ENCODE results near the gene HDAC7.

HDAC7 gene

DNA sequence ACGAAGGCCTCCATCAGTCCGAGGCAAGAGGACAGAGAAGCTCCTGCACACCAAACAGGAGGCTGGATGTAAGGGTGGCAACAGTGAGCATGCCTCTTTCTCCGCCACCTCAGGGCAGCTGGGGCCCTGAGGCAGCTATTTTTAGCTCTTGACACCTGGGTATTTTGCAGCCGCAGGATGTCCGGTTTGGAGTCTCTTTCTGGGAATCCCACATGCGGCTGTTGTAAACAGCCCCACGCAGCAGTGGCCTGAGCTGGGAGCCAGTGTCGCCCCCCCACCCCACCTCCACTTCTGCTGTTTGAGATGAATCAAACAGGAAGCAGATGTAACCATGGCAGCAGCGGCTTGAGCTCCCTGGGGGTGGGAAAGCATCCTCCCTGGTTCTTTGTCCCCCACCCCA, 11.7 kb downstream of the HDAC7 start:
- DNase-seq (ENCODE audit: low read depth) = no peak
- no peak overlapping the region for H3K4me3 ChIP-seq (ENCODE audit: low read depth, low read length)
- TF ChIP-seq, protein P1, sequence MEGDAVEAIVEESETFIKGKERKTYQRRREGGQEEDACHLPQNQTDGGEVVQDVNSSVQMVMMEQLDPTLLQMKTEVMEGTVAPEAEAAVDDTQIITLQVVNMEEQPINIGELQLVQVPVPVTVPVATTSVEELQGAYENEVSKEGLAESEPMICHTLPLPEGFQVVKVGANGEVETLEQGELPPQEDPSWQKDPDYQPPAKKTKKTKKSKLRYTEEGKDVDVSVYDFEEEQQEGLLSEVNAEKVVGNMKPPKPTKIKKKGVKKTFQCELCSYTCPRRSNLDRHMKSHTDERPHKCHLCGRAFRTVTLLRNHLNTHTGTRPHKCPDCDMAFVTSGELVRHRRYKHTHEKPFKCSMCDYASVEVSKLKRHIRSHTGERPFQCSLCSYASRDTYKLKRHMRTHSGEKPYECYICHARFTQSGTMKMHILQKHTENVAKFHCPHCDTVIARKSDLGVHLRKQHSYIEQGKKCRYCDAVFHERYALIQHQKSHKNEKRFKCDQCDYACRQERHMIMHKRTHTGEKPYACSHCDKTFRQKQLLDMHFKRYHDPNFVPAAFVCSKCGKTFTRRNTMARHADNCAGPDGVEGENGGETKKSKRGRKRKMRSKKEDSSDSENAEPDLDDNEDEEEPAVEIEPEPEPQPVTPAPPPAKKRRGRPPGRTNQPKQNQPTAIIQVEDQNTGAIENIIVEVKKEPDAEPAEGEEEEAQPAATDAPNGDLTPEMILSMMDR (IDR thresholded peaks at IDR 0.05; ENCODE audit: control insufficient read depth, extremely low read depth, insufficient read depth) = no peak

DNA sequence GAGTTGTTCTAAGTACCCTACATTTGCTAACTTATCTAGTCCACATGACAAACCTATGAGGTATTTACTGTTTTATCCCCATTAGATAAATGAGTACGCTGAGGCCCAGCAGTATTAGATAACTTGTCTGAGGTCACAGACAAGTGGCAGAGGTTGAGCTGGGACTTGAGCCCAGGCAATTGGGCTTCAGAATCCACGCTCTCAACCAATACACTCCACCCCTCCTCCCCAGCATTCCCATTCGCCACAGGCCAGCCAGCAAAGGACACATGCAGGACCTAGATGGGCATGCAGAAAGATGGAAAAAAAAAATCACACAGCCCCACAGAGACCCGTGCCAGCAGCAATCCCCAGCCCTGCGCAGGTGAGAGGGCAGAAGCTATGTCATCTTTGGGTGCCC, 12.4 kb downstream of the HDAC7 start:
- DNase-seq (ENCODE audit: low read depth) = no peak
- no peak overlapping the region for H3K4me3 ChIP-seq (ENCODE audit: low read depth, low read length)
- TF ChIP-seq, protein P1 (IDR thresholded peaks at IDR 0.05; ENCODE audit: control insufficient read depth, extremely low read depth, insufficient read depth) = no peak

DNA sequence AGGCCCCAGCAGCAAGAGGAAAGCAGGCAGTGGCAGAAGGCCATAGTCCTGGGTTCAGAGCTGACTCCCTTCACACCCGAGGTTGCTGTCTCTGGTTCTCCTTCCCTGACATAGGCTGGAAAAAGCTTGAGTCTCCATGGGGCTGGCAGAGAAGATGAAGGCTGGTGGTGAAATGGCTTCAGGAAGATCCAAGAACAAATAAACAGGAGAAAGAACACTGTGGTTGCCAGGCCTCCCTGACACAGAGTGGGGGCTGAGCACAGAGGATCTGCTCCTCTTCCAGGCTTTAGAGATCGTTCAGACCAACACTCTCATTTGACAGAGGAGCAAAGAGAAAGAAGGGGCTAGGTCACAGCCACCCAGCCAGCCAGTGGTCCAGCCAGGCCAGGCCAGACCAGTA, 14.3 kb downstream of the HDAC7 start:
- no peak overlapping the region for H3K4me3 ChIP-seq (ENCODE audit: low read depth, low read length)
- no peak for DNase-seq (ENCODE audit: low read depth)
- TF ChIP-seq, protein P1 (IDR thresholded peaks at IDR 0.05; ENCODE audit: control insufficient read depth, extremely low read depth, insufficient read depth) = no peak

DNA sequence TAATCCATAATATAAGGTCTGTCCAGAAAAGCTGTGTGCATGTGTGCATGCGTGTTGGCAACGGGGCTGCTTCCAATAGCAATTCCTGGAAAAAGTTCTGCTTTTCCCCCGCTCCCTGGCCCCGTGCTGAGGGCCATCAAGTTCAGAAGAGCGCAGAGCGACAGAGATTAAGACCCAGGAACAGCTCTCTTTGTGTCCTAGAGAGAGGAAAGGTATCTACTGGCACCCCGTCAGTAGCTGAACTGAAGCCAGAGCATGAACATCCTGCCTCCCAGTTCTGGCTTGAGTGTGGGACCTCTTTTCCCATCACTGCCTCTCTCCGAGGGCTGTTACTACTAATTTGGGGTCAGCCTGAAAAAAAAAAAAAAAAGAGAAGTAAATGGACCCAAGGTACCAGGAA, 15.5 kb downstream of the HDAC7 start:
- no peak overlapping the region for H3K4me3 ChIP-seq (ENCODE audit: low read depth, low read length)
- DNase-seq (ENCODE audit: low read depth) = no peak
- TF ChIP-seq, protein P1 (IDR thresholded peaks at IDR 0.05; ENCODE audit: control insufficient read depth, extremely low read depth, insufficient read depth) = no peak

DNA sequence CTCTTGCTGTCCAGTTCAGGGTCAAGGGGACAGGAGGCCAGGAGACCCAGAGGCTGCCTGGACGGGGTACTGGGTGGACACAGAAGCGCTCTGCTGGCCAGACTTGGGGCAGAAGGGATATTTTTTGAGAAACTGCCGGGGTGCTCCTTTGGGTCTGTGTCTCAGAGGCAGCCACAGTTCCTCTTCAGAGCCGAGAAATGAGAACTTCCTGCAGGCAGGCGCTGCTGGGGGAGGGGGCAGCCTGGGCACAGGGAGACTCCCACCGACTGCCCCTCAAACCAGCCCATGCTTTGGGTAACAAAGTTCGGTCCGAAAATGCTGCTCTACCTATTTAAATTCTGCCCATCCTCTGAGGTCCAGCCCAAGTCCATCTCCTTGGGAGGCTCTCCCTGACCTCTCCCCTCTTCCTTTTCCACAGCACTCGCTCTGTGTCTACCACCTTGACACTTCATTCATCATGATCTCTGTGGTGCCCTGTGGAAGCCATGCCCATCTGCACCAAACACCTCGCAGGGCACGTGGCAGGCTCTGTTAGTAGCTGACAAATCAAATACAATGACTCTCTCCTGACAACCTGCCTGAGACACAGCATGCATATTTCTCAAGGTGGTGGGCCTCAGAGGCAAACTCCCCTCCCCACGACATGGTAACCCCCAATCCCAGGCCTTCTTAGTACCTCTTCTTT, 16.4 kb downstream of the HDAC7 start:
- TF ChIP-seq, protein P1 (IDR thresholded peaks at IDR 0.05; ENCODE audit: control insufficient read depth, extremely low read depth, insufficient read depth) = no peak
- H3K4me3 ChIP-seq (ENCODE audit: low read depth, low read length) = no peak overlapping the region
- DNase-seq (ENCODE audit: low read depth) = no peak

DNA sequence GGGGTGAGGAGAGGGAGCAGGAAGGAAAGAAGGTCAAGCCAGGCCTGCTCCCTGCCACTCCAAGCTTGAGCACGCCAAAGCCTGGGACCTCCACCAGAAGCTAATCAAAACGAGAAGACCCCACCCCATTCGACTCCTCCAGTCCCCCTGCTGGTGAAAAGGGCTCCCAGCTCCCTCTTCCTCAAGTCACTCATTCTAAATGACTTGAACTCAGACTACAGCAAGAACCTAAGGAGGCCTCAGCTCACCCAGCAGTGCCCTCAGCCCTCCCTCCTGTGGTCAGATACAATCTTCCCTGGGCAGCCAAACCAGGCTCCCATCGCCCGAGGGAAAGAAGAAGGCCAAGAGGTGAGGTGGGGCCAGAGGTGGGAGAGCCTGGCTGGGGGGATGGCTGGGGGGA, 17.4 kb downstream of the HDAC7 start:
- no peak overlapping the region for H3K4me3 ChIP-seq (ENCODE audit: low read depth, low read length)
- TF ChIP-seq, protein P1 (IDR thresholded peaks at IDR 0.05; ENCODE audit: control insufficient read depth, extremely low read depth, insufficient read depth) = 0 out of 2 replicates have a peak, but pooled peaks have one; percentile 15
- no peak for DNase-seq (ENCODE audit: low read depth)

DNA sequence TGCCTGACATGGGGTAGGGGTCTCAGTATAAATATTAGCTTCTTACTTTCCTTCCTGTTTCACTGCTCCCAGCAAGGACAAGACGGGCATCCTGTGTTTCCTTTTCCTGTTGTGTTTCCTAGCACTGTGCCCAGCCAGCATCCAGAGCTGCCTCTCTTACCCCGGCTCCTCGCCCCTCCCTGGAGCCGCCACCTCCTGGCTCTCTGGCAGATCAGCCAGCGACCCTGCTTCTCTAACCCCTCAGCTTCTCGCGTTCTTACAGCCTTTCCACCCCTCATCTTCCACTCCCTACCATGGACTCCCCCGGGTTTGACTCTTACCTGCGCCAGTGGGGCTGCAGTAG, 17.8 kb downstream of the HDAC7 start:
- H3K4me3 ChIP-seq (ENCODE audit: low read depth, low read length) = no peak overlapping the region
- no peak for DNase-seq (ENCODE audit: low read depth)
- TF ChIP-seq, protein P1 (IDR thresholded peaks at IDR 0.05; ENCODE audit: control insufficient read depth, extremely low read depth, insufficient read depth) = no peak
